OCI-LY7 (cell line): Measurements from ENCODE around the gene H6PD.

Experiments
- EZH2phosphoT487 ChIP-seq: fragments of 200-600 bp; sonication (generic); IDR thresholded peaks from 2 replicates; pipeline ENCODE4 v1.6.1; 2018; ENCODE audit warnings: low read depth, borderline replicate concordance, mild to moderate bottlenecking, mixed run types, antibody characterized with exemption, low read length, moderate library complexity, mixed read lengths
- TF ChIP-seq, protein P1 (sequence below): fragments of 200-600 bp; sonication (generic); conservative IDR thresholded peaks from 2 replicates; pipeline ENCODE4 v1.5.1; 2014; ENCODE audit warnings: mild to moderate bottlenecking, antibody characterized with exemption, low read length, moderate library complexity, mixed read lengths

DNA sequence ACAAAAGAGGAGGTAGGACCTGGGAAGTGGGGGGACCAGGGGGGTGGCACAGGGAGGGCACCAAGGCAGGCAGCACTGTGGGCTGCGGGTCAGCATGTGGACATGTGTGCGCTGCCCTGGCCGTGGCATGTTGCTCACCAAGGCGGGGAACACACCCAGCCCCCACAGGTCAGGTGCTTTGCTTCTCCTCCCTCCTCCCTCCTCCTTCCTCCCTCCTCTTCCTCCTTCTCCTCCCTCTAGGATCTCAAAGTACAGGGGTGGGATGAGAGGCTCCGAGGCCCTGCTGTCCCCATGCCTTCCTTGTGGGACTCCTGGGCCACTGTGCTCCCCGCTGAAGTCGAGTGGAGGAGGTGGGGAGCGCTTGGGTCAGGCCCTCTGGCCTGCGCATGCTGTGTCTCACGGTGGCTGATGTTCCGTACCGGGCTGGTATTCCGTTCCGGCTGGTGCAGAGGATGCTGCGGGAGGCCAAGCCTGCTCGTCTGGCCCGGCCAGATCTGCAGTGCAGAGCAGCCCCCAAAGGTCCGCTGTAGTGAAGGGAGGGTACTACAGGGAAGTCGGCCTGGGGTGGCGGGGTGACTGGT is 84.7 kb downstream of the H6PD start:
- TF ChIP-seq, protein P1, sequence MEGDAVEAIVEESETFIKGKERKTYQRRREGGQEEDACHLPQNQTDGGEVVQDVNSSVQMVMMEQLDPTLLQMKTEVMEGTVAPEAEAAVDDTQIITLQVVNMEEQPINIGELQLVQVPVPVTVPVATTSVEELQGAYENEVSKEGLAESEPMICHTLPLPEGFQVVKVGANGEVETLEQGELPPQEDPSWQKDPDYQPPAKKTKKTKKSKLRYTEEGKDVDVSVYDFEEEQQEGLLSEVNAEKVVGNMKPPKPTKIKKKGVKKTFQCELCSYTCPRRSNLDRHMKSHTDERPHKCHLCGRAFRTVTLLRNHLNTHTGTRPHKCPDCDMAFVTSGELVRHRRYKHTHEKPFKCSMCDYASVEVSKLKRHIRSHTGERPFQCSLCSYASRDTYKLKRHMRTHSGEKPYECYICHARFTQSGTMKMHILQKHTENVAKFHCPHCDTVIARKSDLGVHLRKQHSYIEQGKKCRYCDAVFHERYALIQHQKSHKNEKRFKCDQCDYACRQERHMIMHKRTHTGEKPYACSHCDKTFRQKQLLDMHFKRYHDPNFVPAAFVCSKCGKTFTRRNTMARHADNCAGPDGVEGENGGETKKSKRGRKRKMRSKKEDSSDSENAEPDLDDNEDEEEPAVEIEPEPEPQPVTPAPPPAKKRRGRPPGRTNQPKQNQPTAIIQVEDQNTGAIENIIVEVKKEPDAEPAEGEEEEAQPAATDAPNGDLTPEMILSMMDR = no peak
- no peak for TF ChIP-seq EZH2phosphoT487
